ENCODE measurements around the gene SFXN2.
"Not testable (repeated sequence)": the region's sequence is repeated elsewhere in the genome, so short reads cannot be mapped to it uniquely, and the experiment has no call there.

- TF ChIP-seq EZH2 (optimal IDR thresholded peaks at IDR 0.05; ENCODE audit: low read depth, low read length); CTCF (IDR thresholded peaks at IDR 0.05; ENCODE audit: low read length); EZH2phosphoT487 (IDR thresholded peaks at IDR 0.05; ENCODE audit: low read length): not testable (repeated sequence)
Observed at GRCh38 chr10:102667411-102667810, 47.0 kb upstream of the SFXN2 start.
